H1 (cell line): ENCODE results near the gene NID1. TPM values are rescaled to one million over a fixed set of nuclear protein-coding genes. Genes with fewer than 3 reads are reported as not detected.

Experiments used
- BCL11A ChIP-seq, 2 experiments: IDR thresholded peaks; one replicate each; pipeline ENCODE4 v1.6.1; 2011; ENCODE audit warnings: low read depth in 2 of 2, low read length in 2 of 2, mild to moderate bottlenecking in 2 of 2
- CBX5 ChIP-seq: fragments of 300-800, 300-1000 bp; sonication (generic); IDR thresholded peaks from 2 replicates; pipeline ENCODE4 v1.7.1; 2016; ENCODE audit warnings: antibody characterized with exemption, low read length, low read depth
- CBX8 ChIP-seq: fragments of 300-800, 300-1000 bp; sonication (generic); IDR thresholded peaks from 2 replicates; pipeline ENCODE4 v1.7.1; 2016; ENCODE audit warnings: low read depth, low read length, borderline replicate concordance
- CHD2 ChIP-seq: IDR thresholded peaks from 2 replicates; pipeline ENCODE4 v1.6.1; 2012; ENCODE audit warnings: low read length, improper control_type of control experiment
- EP300 ChIP-seq, 2 experiments: IDR thresholded peaks; 1 replicate in 1 of 2; 2 replicates in 1 of 2; pipeline ENCODE4 v1.6.1; 2011 to 2012; ENCODE audit warnings: low read depth in 2 of 2, low read length in 2 of 2, mild to moderate bottlenecking in 2 of 2, borderline replicate concordance in 1 of 2, inconsistent platforms in 1 of 2, moderate library complexity in 1 of 2
- EZH2 ChIP-seq: fragments of 200-600 bp; sonication (generic); IDR thresholded peaks from 2 replicates; pipeline ENCODE4 v1.7.1; 2012; ENCODE audit warnings: low read depth, mild to moderate bottlenecking, moderate library complexity, low read length, inconsistent platforms; ENCODE audit not compliant: severe bottlenecking
- FOSL1 ChIP-seq: IDR thresholded peaks from 2 replicates; pipeline ENCODE4 v1.6.1; 2011; ENCODE audit warnings: mild to moderate bottlenecking, low read depth, low read length, moderate library complexity; ENCODE audit not compliant: insufficient read depth
- GTF2F1 ChIP-seq: IDR thresholded peaks from 2 replicates; pipeline ENCODE4 v1.6.1; 2012; ENCODE audit warnings: low read depth, low read length, improper control_type of control experiment, borderline replicate concordance
- HDAC2 ChIP-seq, 2 experiments: fragments of 300-600 bp in 1 of 2; sonication (generic) in 1 of 2; IDR thresholded peaks; 2 replicates each; pipeline ENCODE4 v1.6.1; 2011 to 2012; ENCODE audit warnings: low read depth in 2 of 2, low read length in 2 of 2, mild to moderate bottlenecking in 2 of 2, moderate library complexity in 2 of 2, borderline replicate concordance in 1 of 2, inconsistent platforms in 1 of 2
- KDM1A ChIP-seq: fragments of 200-600, 300-600 bp; sonication (generic); IDR thresholded peaks from 2 replicates; pipeline ENCODE4 v1.7.1; 2016; ENCODE audit warnings: mild to moderate bottlenecking, low read length, borderline replicate concordance
- NRF1 ChIP-seq: IDR thresholded peaks from 2 replicates; pipeline ENCODE4 v1.6.1; 2011; ENCODE audit warnings: mild to moderate bottlenecking, low read depth, low read length, improper control_type of control experiment
- POLR2A ChIP-seq, 2 experiments: IDR thresholded peaks; 1 replicate in 1 of 2; 2 replicates in 1 of 2; pipeline ENCODE4 v1.6.1; 2011; ENCODE audit warnings: low read depth in 2 of 2, low read length in 2 of 2, mild to moderate bottlenecking in 2 of 2; ENCODE audit errors: control extremely low read depth in 1 of 2
- POLR2AphosphoS5 ChIP-seq: IDR thresholded peaks from 2 replicates; pipeline ENCODE4 v1.6.1; 2011; ENCODE audit warnings: low read depth, low read length
- POU5F1 ChIP-seq: IDR thresholded peaks from 2 replicates; pipeline ENCODE4 v1.6.1; 2011; ENCODE audit warnings: low read depth, mild to moderate bottlenecking, low read length, moderate library complexity
- RBBP5 ChIP-seq: IDR thresholded peaks from 2 replicates; pipeline ENCODE4 v1.7.1; 2012; ENCODE audit warnings: low read depth, mild to moderate bottlenecking, inconsistent platforms, low read length, moderate library complexity, borderline replicate concordance
- RFX5 ChIP-seq: IDR thresholded peaks from 2 replicates; pipeline ENCODE4 v1.6.1; 2011; ENCODE audit warnings: low read depth, low read length, improper control_type of control experiment, borderline replicate concordance
- SIRT6 ChIP-seq: IDR thresholded peaks from one replicate; pipeline ENCODE4 v1.7.1; 2012; ENCODE audit warnings: low read length, inconsistent platforms
- SIX5 ChIP-seq: IDR thresholded peaks from 2 replicates; pipeline ENCODE4 v1.6.1; 2011; ENCODE audit warnings: mild to moderate bottlenecking, low read depth, low read length
- SUZ12 ChIP-seq: fragments of 200-600 bp; sonication (generic); IDR thresholded peaks from 2 replicates; pipeline ENCODE4 v1.6.1; 2012; ENCODE audit warnings: mild to moderate bottlenecking, inconsistent platforms, low read length, moderate library complexity, mixed read lengths
- TAF1 ChIP-seq: IDR thresholded peaks from 2 replicates; pipeline ENCODE4 v1.6.1; 2011; ENCODE audit warnings: mild to moderate bottlenecking, low read depth, low read length
- TAF7 ChIP-seq: optimal IDR thresholded peaks from 2 replicates; pipeline ENCODE3; 2011; ENCODE audit warnings: low read depth, mild to moderate bottlenecking, inconsistent platforms, low read length, moderate library complexity, borderline replicate concordance
- TCF12 ChIP-seq: IDR thresholded peaks from 2 replicates; pipeline ENCODE4 v1.6.1; 2011; ENCODE audit warnings: low read depth, mild to moderate bottlenecking, low read length
- YY1 ChIP-seq: IDR thresholded peaks from 2 replicates; pipeline ENCODE4 v1.6.1; 2011; ENCODE audit warnings: low read depth, mild to moderate bottlenecking, low read length
- ZNF274 ChIP-seq: IDR thresholded peaks from 2 replicates; pipeline ENCODE4 v1.7.0; 2012; ENCODE audit warnings: low read length, borderline replicate concordance; ENCODE audit errors: extremely low read depth
- polyA plus RNA-seq, 7 experiments: library from polyadenylated mRNA; depleted of rRNA in 3 of 7; stranded (reverse) in 5 of 7; unstranded in 2 of 7; fragments of >200 nt in 5 of 7; fragments of 200-250 nt in 2 of 7; gene quantifications; 1 replicate in 5 of 7; 2 replicates in 1 of 7; 4 replicates in 1 of 7; pipeline versions ENCODE4 v1.2.1 to v1.2.3, GENCODE V29; 2011 to 2013; ENCODE audit warnings: missing spikeins in 2 of 7, mixed read lengths in 2 of 7
- total RNA-seq: library from RNA; stranded (reverse); fragmentation: NEBNext Ultra II Directional; extraction: Animal tissue kit (Norgen Biotek cat#: 25700); gene quantifications from 2 replicates; pipeline ENCODE4 v1.2.1, GENCODE V29; 2021
- TF ChIP-seq, protein P1 (sequence below): IDR thresholded peaks from 2 replicates; pipeline ENCODE4 v1.6.1; 2011; ENCODE audit warnings: low read depth, mild to moderate bottlenecking, low read length; ENCODE audit not compliant: insufficient read depth

Gene NID1
- total and polyA plus RNA-seq, 2 of the 8 experiments (the other 6 are each of a cell fraction or from before 2014, with no cell fraction given) = 20.9 to 25.4 TPM

GRCh38 chr1:235971571-235972310, 93.1 kb downstream of the NID1 start (continued):
- no peak for TF ChIP-seq SIRT6
- no peak for TF ChIP-seq POU5F1
- TF ChIP-seq TAF1 = peak; percentile 91
- no peak for TF ChIP-seq KDM1A
- no peak for TF ChIP-seq CHD2
- TF ChIP-seq NRF1 = no peak
- TF ChIP-seq TAF7 = peak; percentile 73
- TF ChIP-seq ZNF274 = no peak
- TF ChIP-seq CBX5 = no peak
- TF ChIP-seq EP300 (IDR thresholded peaks at IDR 0.05; ENCODE audit: borderline replicate concordance in 1 of 2, low read depth in 2 of 2, low read length in 2 of 2) = 0 out of 3 replicates have a peak, but pooled peaks of 1 of the 2 experiments have one; percentile 8
- no peak for TF ChIP-seq RFX5
- no peak for TF ChIP-seq TCF12
- no peak for TF ChIP-seq GTF2F1
- TF ChIP-seq POLR2A (IDR thresholded peaks at IDR 0.05; ENCODE audit: control extremely low read depth in 1 of 2, low read depth in 2 of 2, low read length in 2 of 2) = peak; percentile 60 to 78
- TF ChIP-seq CBX8 = no peak
- TF ChIP-seq, protein P1, sequence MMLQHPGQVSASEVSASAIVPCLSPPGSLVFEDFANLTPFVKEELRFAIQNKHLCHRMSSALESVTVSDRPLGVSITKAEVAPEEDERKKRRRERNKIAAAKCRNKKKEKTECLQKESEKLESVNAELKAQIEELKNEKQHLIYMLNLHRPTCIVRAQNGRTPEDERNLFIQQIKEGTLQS = no peak
- TF ChIP-seq POLR2AphosphoS5 = peak; percentile 47; the same call in 1 of the 2 replicates
- no peak for TF ChIP-seq SIX5
- TF ChIP-seq BCL11A (IDR thresholded peaks at IDR 0.05; ENCODE audit: low read depth in 2 of 2, low read length in 2 of 2) = no peak
- no peak for TF ChIP-seq EZH2
- no peak for TF ChIP-seq HDAC2 (IDR thresholded peaks at IDR 0.05; ENCODE audit: borderline replicate concordance in 1 of 2, low read depth in 2 of 2, low read length in 2 of 2)
- TF ChIP-seq FOSL1 = no peak
- no peak for TF ChIP-seq YY1
- TF ChIP-seq SUZ12 = no peak
- TF ChIP-seq RBBP5 = peak; percentile 67; the same call in 1 of the 2 replicates
